HEK293 (cell line): ENCODE measurements around the gene SOX6.

Source experiments
- CTCF ChIA-PET: fragments of 350-600 bp; formaldehyde crosslinking; extraction: SDS; loops from one replicate; lab custom pipeline; 2021; ENCODE audit warnings: antibody characterized with exemption; lab: Yijun Ruan, JAX
- POLR2A ChIA-PET: fragments of 300-600 bp; formaldehyde crosslinking; extraction: SDS; loops from one replicate; lab custom pipeline; 2020; ENCODE audit warnings: antibody characterized with exemption, inconsistent platforms; lab: Yijun Ruan, JAX
- H3K27ac ChIP-seq: fragments of 200-500 bp; sonication (Bioruptor generic); 2 replicates; pipeline ENCODE4 v1.5.1; 2014; ENCODE audit warnings: low read depth, low read length, control low read depth, inconsistent platforms; ENCODE audit errors: extremely low read depth
- H3K36me3 ChIP-seq, 2 experiments: fragments of 200-500 bp in 1 of 2; sonication (Bioruptor generic) in 1 of 2; 1 replicate in 1 of 2; 2 replicates in 1 of 2; pipeline ENCODE4 v1.5.1; 2014 to 2017; ENCODE audit warnings: inconsistent platforms in 2 of 2, low read length in 2 of 2; ENCODE audit not compliant: control insufficient read depth in 2 of 2, insufficient read depth in 1 of 2
- H3K4me1 ChIP-seq: fragments of 200-500 bp; sonication (Bioruptor generic); 2 replicates; pipeline ENCODE4 v1.5.1; 2014; ENCODE audit warnings: mild to moderate bottlenecking, low read length, inconsistent platforms; ENCODE audit not compliant: control insufficient read depth, insufficient read depth
- H3K4me3 ChIP-seq: 2 replicates; pipeline ENCODE4 v1.5.1; 2011; ENCODE audit warnings: low read depth, mild to moderate bottlenecking, control low read depth, low read length, moderate library complexity
- H3K9me3 ChIP-seq: fragments of 200-500 bp; sonication (Bioruptor generic); 2 replicates; pipeline ENCODE4 v1.5.1; 2014; ENCODE audit warnings: low read depth, low read length, inconsistent platforms; ENCODE audit not compliant: control insufficient read depth, insufficient read depth
- HOXC10 ChIP-seq: sonication (generic); formaldehyde crosslinking; IDR thresholded peaks from 2 replicates; pipeline ENCODE4 v1.8.1; 2023; ENCODE audit warnings: mild to moderate bottlenecking, missing genetic modification reagents
- KLF8 ChIP-seq: fragments of 450-650 bp; formaldehyde crosslinking; IDR thresholded peaks from 2 replicates; pipeline ENCODE4 v1.5.1; 2016; ENCODE audit warnings: missing biosample characterization, missing genetic modification characterization
- SCRT2 ChIP-seq: fragments of 450-650 bp; formaldehyde crosslinking; IDR thresholded peaks from 2 replicates; pipeline ENCODE4 v1.5.1; 2016; ENCODE audit warnings: missing biosample characterization, missing genetic modification characterization
- SETDB1 ChIP-seq: IDR thresholded peaks from one replicate; pipeline ENCODE4 v1.6.1; 2017; ENCODE audit warnings: mild to moderate bottlenecking, low read length, moderate library complexity, mixed read lengths; ENCODE audit not compliant: insufficient read length
- SP2 ChIP-seq: fragments of 450-650 bp; formaldehyde crosslinking; IDR thresholded peaks from 2 replicates; pipeline ENCODE4 v1.5.1; 2016; ENCODE audit warnings: missing biosample characterization, missing genetic modification characterization
- WT1 ChIP-seq: fragments of 450-650 bp; formaldehyde crosslinking; IDR thresholded peaks from 2 replicates; pipeline ENCODE4 v1.5.1; 2016; ENCODE audit warnings: missing biosample characterization, missing genetic modification characterization
- YY2 ChIP-seq: fragments of 450-650 bp; formaldehyde crosslinking; IDR thresholded peaks from 2 replicates; pipeline ENCODE4 v1.5.1; 2016; ENCODE audit warnings: missing biosample characterization, missing genetic modification characterization
- ZBTB17 ChIP-seq: fragments of 450-650 bp; formaldehyde crosslinking; IDR thresholded peaks from 2 replicates; pipeline ENCODE4 v1.5.1; 2016; ENCODE audit warnings: missing biosample characterization, missing genetic modification characterization
- ZFP41 ChIP-seq: fragments of 450-650 bp; formaldehyde crosslinking; IDR thresholded peaks from 2 replicates; pipeline ENCODE4 v1.5.1; 2016; ENCODE audit warnings: missing biosample characterization, missing genetic modification characterization, borderline replicate concordance
- ZIC2 ChIP-seq: fragments of 450-650 bp; formaldehyde crosslinking; IDR thresholded peaks from 2 replicates; pipeline ENCODE4 v1.5.1; 2016; ENCODE audit warnings: missing biosample characterization, missing genetic modification characterization
- ZNF169 ChIP-seq: fragments of 450-650 bp; formaldehyde crosslinking; IDR thresholded peaks from 2 replicates; pipeline ENCODE4 v1.5.1; 2016; ENCODE audit warnings: missing biosample characterization, missing genetic modification characterization
- ZNF2 ChIP-seq: fragments of 450-650 bp; formaldehyde crosslinking; IDR thresholded peaks from 2 replicates; pipeline ENCODE4 v1.5.1; 2016; ENCODE audit warnings: missing biosample characterization, missing genetic modification characterization
- ZNF202 ChIP-seq: fragments of 450-650 bp; formaldehyde crosslinking; IDR thresholded peaks from 2 replicates; pipeline ENCODE4 v1.5.1; 2016; ENCODE audit warnings: missing biosample characterization, missing genetic modification characterization, borderline replicate concordance
- ZNF221 ChIP-seq: fragments of 450-650 bp; formaldehyde crosslinking; IDR thresholded peaks from 2 replicates; pipeline ENCODE4 v1.5.1; 2017; ENCODE audit warnings: missing biosample characterization, missing genetic modification characterization, borderline replicate concordance
- ZNF311 ChIP-seq: fragments of 450-650 bp; formaldehyde crosslinking; IDR thresholded peaks from 2 replicates; pipeline ENCODE4 v1.5.1; 2017; ENCODE audit warnings: missing biosample characterization, missing genetic modification characterization, borderline replicate concordance
- ZNF324 ChIP-seq: fragments of 450-650 bp; formaldehyde crosslinking; IDR thresholded peaks from 2 replicates; pipeline ENCODE4 v1.5.1; 2016; ENCODE audit warnings: missing biosample characterization, missing genetic modification characterization
- ZNF354C ChIP-seq: fragments of 450-650 bp; formaldehyde crosslinking; IDR thresholded peaks from 2 replicates; pipeline ENCODE4 v1.5.1; 2016; ENCODE audit warnings: missing biosample characterization, missing genetic modification characterization, low read depth, borderline replicate concordance
- ZNF366 ChIP-seq: fragments of 450-650 bp; formaldehyde crosslinking; conservative IDR thresholded peaks from 2 replicates; pipeline ENCODE4 v1.5.1; 2016; ENCODE audit warnings: missing biosample characterization, missing genetic modification characterization
- ZNF394 ChIP-seq: fragments of 450-650 bp; formaldehyde crosslinking; IDR thresholded peaks from 2 replicates; pipeline ENCODE4 v1.5.1; 2016; ENCODE audit warnings: missing biosample characterization, missing genetic modification characterization, mild to moderate bottlenecking, moderate library complexity, borderline replicate concordance
- ZNF404 ChIP-seq: fragments of 450-650 bp; formaldehyde crosslinking; IDR thresholded peaks from 2 replicates; pipeline ENCODE4 v1.5.1; 2017; ENCODE audit warnings: missing biosample characterization, missing genetic modification characterization
- ZNF555 ChIP-seq: fragments of 450-650 bp; formaldehyde crosslinking; conservative IDR thresholded peaks from 2 replicates; pipeline ENCODE4 v1.5.1; 2017; ENCODE audit warnings: missing biosample characterization, mild to moderate bottlenecking, missing genetic modification characterization, inconsistent platforms
- ZNF610 ChIP-seq: fragments of 450-650 bp; formaldehyde crosslinking; IDR thresholded peaks from 2 replicates; pipeline ENCODE4 v1.5.1; 2016; ENCODE audit warnings: missing biosample characterization, missing genetic modification characterization, borderline replicate concordance
- ZNF624 ChIP-seq: fragments of 450-650 bp; formaldehyde crosslinking; IDR thresholded peaks from 2 replicates; pipeline ENCODE4 v1.5.1; 2017; ENCODE audit warnings: missing biosample characterization, missing genetic modification characterization
- ZSCAN16 ChIP-seq: fragments of 450-650 bp; formaldehyde crosslinking; IDR thresholded peaks from 2 replicates; pipeline ENCODE4 v1.5.1; 2016; ENCODE audit warnings: missing biosample characterization, missing genetic modification characterization
- TF ChIP-seq, protein P1 (sequence below): fragments of 450-650 bp; formaldehyde crosslinking; IDR thresholded peaks from 2 replicates; pipeline ENCODE4 v1.5.1; 2017; ENCODE audit warnings: missing biosample characterization, mild to moderate bottlenecking, missing genetic modification characterization, moderate library complexity
- TF ChIP-seq, protein P2 (sequence below): fragments of 450-650 bp; formaldehyde crosslinking; IDR thresholded peaks from 2 replicates; pipeline ENCODE4 v1.5.1; 2016; ENCODE audit warnings: missing biosample characterization, missing genetic modification characterization
- TF ChIP-seq, protein P3 (sequence below): fragments of 450-650 bp; formaldehyde crosslinking; IDR thresholded peaks from 2 replicates; pipeline ENCODE4 v1.5.1; 2016; ENCODE audit warnings: missing biosample characterization, missing genetic modification characterization
- TF ChIP-seq, protein P4 (sequence below): fragments of 450-650 bp; formaldehyde crosslinking; IDR thresholded peaks from 2 replicates; pipeline ENCODE4 v1.5.1; 2016; ENCODE audit warnings: missing biosample characterization, missing genetic modification characterization
- TF ChIP-seq, protein P5 (sequence below): fragments of 450-650 bp; formaldehyde crosslinking; IDR thresholded peaks from 2 replicates; pipeline ENCODE4 v1.5.1; 2016; ENCODE audit warnings: missing biosample characterization, missing genetic modification characterization

SOX6 gene

DNA sequence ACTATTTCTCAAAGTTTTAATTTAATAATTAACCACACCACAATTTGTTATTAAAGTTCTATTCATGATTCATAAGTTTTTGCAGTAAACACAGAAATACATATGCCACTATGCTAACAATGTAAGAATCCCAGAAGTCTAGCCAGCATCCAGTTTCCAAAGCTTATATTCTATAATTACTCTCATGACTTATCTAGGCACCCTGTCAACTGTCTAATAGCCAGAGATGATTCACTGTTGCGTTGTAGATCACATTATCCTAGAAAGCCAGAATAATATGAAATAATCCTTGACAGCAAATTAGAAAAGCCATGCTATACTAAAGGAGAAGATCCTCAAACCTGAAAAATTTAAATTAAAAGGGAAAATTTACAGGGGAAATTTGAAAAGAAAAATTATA, 141.0 kb downstream of the SOX6 start:
- Histone ChIP-seq H3K36me3 (no peaks in the 10 kb centered on the region), H3K27ac (no peak overlapping the region), H3K4me3 (no peak overlapping the region), H3K9me3 (no peaks in the 10 kb centered on the region), H3K4me1 (no peaks in the 10 kb centered on the region)
- POLR2A ChIA-PET: no interaction called here
- TF ChIP-seq ZNF555 (tag by site-specific recombination) (no peak), ZNF394 (tag by site-specific recombination) (no peak), ZNF366 (tag by site-specific recombination) (no peak), ZNF202 (tag by site-specific recombination) (no peak), WT1 (tag by site-specific recombination) (no peak), ZNF404 (no peak), ZNF354C (tag by site-specific recombination) (no peak), ZSCAN16 (tag by site-specific recombination) (no peak), ZNF610 (tag by site-specific recombination) (no peak), ZNF311 (tag by site-specific recombination) (no peak), SCRT2 (tag by site-specific recombination) (no peak), ZFP41 (tag by site-specific recombination) (no peak), SP2 (tag by site-specific recombination) (no peak), ZIC2 (tag by site-specific recombination) (no peak), ZNF324 (tag by site-specific recombination) (no peak), ZNF169 (tag by site-specific recombination) (no peak)
- TF ChIP-seq, protein P1, sequence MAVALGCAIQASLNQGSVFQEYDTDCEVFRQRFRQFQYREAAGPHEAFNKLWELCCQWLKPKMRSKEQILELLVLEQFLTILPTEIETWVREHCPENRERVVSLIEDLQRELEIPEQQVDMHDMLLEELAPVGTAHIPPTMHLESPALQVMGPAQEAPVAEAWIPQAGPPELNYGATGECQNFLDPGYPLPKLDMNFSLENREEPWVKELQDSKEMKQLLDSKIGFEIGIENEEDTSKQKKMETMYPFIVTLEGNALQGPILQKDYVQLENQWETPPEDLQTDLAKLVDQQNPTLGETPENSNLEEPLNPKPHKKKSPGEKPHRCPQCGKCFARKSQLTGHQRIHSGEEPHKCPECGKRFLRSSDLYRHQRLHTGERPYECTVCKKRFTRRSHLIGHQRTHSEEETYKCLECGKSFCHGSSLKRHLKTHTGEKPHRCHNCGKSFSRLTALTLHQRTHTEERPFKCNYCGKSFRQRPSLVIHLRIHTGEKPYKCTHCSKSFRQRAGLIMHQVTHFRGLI: no peak
- TF ChIP-seq, protein P2, sequence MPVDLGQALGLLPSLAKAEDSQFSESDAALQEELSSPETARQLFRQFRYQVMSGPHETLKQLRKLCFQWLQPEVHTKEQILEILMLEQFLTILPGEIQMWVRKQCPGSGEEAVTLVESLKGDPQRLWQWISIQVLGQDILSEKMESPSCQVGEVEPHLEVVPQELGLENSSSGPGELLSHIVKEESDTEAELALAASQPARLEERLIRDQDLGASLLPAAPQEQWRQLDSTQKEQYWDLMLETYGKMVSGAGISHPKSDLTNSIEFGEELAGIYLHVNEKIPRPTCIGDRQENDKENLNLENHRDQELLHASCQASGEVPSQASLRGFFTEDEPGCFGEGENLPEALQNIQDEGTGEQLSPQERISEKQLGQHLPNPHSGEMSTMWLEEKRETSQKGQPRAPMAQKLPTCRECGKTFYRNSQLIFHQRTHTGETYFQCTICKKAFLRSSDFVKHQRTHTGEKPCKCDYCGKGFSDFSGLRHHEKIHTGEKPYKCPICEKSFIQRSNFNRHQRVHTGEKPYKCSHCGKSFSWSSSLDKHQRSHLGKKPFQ: no peak
- TF ChIP-seq, protein P3, sequence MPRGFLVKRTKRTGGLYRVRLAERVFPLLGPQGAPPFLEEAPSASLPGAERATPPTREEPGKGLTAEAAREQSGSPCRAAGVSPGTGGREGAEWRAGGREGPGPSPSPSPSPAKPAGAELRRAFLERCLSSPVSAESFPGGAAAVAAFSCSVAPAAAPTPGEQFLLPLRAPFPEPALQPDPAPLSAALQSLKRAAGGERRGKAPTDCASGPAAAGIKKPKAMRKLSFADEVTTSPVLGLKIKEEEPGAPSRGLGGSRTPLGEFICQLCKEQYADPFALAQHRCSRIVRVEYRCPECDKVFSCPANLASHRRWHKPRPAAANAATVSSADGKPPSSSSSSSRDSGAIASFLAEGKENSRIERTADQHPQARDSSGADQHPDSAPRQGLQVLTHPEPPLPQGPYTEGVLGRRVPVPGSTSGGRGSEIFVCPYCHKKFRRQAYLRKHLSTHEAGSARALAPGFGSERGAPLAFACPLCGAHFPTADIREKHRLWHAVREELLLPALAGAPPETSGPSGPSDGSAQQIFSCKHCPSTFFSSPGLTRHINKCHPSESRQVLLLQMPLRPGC: no peak
- CTCF ChIA-PET: interaction anchor here (0.7 kb wide), 1 partner anchor 260 kb away, joined by 3 read pairs; no protein-coding TSS in a partner anchor

DNA sequence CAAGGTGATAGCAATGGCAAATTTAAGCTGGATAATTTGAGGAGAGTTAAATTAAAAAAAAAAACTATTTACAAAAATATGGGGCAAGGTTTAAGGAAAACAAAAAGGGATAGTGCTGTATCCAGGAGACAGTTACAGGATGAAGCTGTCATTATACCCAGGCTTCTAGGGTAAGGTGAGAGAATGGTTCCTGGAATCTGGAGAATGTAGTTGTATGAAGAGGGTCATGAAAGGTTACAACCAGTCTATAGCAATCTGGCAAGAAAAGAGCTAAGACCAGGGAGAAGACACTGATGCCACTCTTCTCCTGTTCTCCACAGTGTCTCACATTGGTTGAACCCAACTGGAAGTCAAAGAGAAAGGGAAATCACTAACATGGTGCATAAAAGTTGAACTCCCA, 144.9 kb downstream of the SOX6 start:
- POLR2A ChIA-PET: no interaction called here
- H3K4me1 ChIP-seq: no peaks in the 10 kb centered on the region
- no peak overlapping the region for H3K4me3 ChIP-seq
- no peaks in the 10 kb centered on the region for H3K36me3 ChIP-seq
- no peaks in the 10 kb centered on the region for H3K9me3 ChIP-seq
- H3K27ac ChIP-seq: no peak overlapping the region
- CTCF ChIA-PET: no interaction called here
- TF ChIP-seq ZBTB17 (tag by site-specific recombination) (no peak), ZNF311 (tag by site-specific recombination) (no peak), YY2 (tag by site-specific recombination) (no peak), ZNF2 (no peak), ZNF624 (no peak), ZNF404 (no peak), WT1 (tag by site-specific recombination) (no peak), SETDB1 (no peak), KLF8 (no peak), HOXC10 (CRISPR knock-in tag) (no peak), ZNF221 (no peak)
- TF ChIP-seq, protein P4, sequence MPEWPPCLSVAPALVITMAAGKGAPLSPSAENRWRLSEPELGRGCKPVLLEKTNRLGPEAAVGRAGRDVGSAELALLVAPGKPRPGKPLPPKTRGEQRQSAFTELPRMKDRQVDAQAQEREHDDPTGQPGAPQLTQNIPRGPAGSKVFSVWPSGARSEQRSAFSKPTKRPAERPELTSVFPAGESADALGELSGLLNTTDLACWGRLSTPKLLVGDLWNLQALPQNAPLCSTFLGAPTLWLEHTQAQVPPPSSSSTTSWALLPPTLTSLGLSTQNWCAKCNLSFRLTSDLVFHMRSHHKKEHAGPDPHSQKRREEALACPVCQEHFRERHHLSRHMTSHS (tag by site-specific recombination): no peak
- TF ChIP-seq, protein P5, sequence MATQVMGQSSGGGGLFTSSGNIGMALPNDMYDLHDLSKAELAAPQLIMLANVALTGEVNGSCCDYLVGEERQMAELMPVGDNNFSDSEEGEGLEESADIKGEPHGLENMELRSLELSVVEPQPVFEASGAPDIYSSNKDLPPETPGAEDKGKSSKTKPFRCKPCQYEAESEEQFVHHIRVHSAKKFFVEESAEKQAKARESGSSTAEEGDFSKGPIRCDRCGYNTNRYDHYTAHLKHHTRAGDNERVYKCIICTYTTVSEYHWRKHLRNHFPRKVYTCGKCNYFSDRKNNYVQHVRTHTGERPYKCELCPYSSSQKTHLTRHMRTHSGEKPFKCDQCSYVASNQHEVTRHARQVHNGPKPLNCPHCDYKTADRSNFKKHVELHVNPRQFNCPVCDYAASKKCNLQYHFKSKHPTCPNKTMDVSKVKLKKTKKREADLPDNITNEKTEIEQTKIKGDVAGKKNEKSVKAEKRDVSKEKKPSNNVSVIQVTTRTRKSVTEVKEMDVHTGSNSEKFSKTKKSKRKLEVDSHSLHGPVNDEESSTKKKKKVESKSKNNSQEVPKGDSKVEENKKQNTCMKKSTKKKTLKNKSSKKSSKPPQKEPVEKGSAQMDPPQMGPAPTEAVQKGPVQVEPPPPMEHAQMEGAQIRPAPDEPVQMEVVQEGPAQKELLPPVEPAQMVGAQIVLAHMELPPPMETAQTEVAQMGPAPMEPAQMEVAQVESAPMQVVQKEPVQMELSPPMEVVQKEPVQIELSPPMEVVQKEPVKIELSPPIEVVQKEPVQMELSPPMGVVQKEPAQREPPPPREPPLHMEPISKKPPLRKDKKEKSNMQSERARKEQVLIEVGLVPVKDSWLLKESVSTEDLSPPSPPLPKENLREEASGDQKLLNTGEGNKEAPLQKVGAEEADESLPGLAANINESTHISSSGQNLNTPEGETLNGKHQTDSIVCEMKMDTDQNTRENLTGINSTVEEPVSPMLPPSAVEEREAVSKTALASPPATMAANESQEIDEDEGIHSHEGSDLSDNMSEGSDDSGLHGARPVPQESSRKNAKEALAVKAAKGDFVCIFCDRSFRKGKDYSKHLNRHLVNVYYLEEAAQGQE (tag by site-specific recombination): no peak
